H9 (cell line): ENCODE results near the gene EIF5A2. TPM values are rescaled to one million over a fixed set of nuclear protein-coding genes. Genes with fewer than 3 reads are reported as not detected.

Experiments used
- DNase-seq: peaks from one replicate; pipeline ENCODE4 v3.0.0-alpha.2; 2017
- H2AFZ ChIP-seq: one replicate; pipeline ENCODE4 v1.6.1; 2013; ENCODE audit warnings: mild to moderate bottlenecking, low read length, control low read depth, moderate library complexity
- H2AK5ac ChIP-seq: 2 replicates; pipeline ENCODE4 v1.6.1; 2013; ENCODE audit warnings: low read length, control low read depth, mixed read lengths; ENCODE audit not compliant: insufficient read length
- H2BK120ac ChIP-seq: one replicate; pipeline ENCODE4 v1.6.1; 2013; ENCODE audit warnings: low read depth, mild to moderate bottlenecking, low read length, control low read depth, inconsistent platforms; ENCODE audit not compliant: poor library complexity, severe bottlenecking
- H2BK12ac ChIP-seq: 2 replicates; pipeline ENCODE4 v1.6.1; 2013; ENCODE audit warnings: low read length, control low read depth, mixed read lengths, low read depth; ENCODE audit not compliant: insufficient read length
- H2BK15ac ChIP-seq: 2 replicates; pipeline ENCODE4 v1.6.1; 2013; ENCODE audit warnings: low read depth, low read length, control low read depth
- H2BK20ac ChIP-seq: one replicate; pipeline ENCODE4 v1.6.1; 2013; ENCODE audit warnings: low read depth, mild to moderate bottlenecking, low read length, control low read depth, inconsistent platforms; ENCODE audit not compliant: poor library complexity, severe bottlenecking
- H2BK5ac ChIP-seq: 2 replicates; pipeline ENCODE4 v1.6.1; 2013; ENCODE audit warnings: low read length, control low read depth, mixed read lengths; ENCODE audit not compliant: insufficient read length
- H3K14ac ChIP-seq: 2 replicates; pipeline ENCODE4 v1.6.1; 2013; ENCODE audit warnings: low read length, control low read depth; ENCODE audit not compliant: insufficient read depth
- H3K18ac ChIP-seq: 2 replicates; pipeline ENCODE4 v1.6.1; 2013; ENCODE audit warnings: low read depth, mild to moderate bottlenecking, mixed read lengths, low read length, control low read depth; ENCODE audit not compliant: insufficient read length
- H3K23ac ChIP-seq: 2 replicates; pipeline ENCODE4 v1.6.1; 2013; ENCODE audit warnings: low read length, control low read depth, mixed read lengths, low read depth; ENCODE audit not compliant: insufficient read length
- H3K23me2 ChIP-seq: 2 replicates; pipeline ENCODE4 v1.6.1; 2013; ENCODE audit warnings: low read depth, mild to moderate bottlenecking, mixed read lengths, low read length, control low read depth; ENCODE audit not compliant: insufficient read length, poor library complexity, severe bottlenecking
- H3K27ac ChIP-seq: 2 replicates; pipeline ENCODE4 v1.5.1; 2013; ENCODE audit warnings: low read length, control low read depth, mixed read lengths, low read depth; ENCODE audit not compliant: insufficient read length
- H3K27me3 ChIP-seq: 2 replicates; pipeline ENCODE4 v1.6.1; 2013; ENCODE audit warnings: low read length, control low read depth, inconsistent platforms; ENCODE audit not compliant: insufficient read depth
- H3K4ac ChIP-seq: 2 replicates; pipeline ENCODE4 v1.6.1; 2013; ENCODE audit warnings: low read depth, mild to moderate bottlenecking, control low read depth, inconsistent platforms, low read length, moderate library complexity
- H3K4me1 ChIP-seq: 2 replicates; pipeline ENCODE4 v1.6.1; 2013; ENCODE audit warnings: low read length, control low read depth, inconsistent platforms; ENCODE audit not compliant: insufficient read depth
- H3K4me2 ChIP-seq: 2 replicates; pipeline ENCODE4 v1.6.1; 2013; ENCODE audit warnings: low read length, control low read depth, mixed read lengths; ENCODE audit not compliant: insufficient read length, insufficient read depth
- H3K56ac ChIP-seq: 2 replicates; pipeline ENCODE4 v1.6.1; 2013; ENCODE audit warnings: low read depth, mild to moderate bottlenecking, mixed read lengths, low read length, control low read depth; ENCODE audit not compliant: insufficient read length
- H3K79me1 ChIP-seq: 2 replicates; pipeline ENCODE4 v1.6.1; 2013; ENCODE audit warnings: low read depth, mild to moderate bottlenecking, moderate library complexity, low read length, control low read depth, inconsistent platforms; ENCODE audit not compliant: insufficient read depth, poor library complexity, severe bottlenecking
- H3K79me2 ChIP-seq: 2 replicates; pipeline ENCODE4 v1.6.1; 2013; ENCODE audit warnings: low read length, control low read depth, inconsistent platforms; ENCODE audit not compliant: insufficient read depth
- H3K9ac ChIP-seq: 2 replicates; pipeline ENCODE4 v1.6.1; 2013; ENCODE audit warnings: low read length, control low read depth, mixed read lengths; ENCODE audit not compliant: insufficient read length; ENCODE audit errors: extremely low read depth
- H3K9me3 ChIP-seq: one replicate; pipeline ENCODE4 v1.6.1; 2013; ENCODE audit warnings: low read depth, low read length, inconsistent platforms; ENCODE audit not compliant: control insufficient read depth
- H3T11ph ChIP-seq: one replicate; pipeline ENCODE4 v1.6.1; 2013; ENCODE audit warnings: mild to moderate bottlenecking, low read length, control low read depth, inconsistent platforms
- H4K20me1 ChIP-seq: one replicate; pipeline ENCODE4 v1.6.1; 2013; ENCODE audit not compliant: control insufficient read depth, insufficient read length, insufficient read depth
- H4K5ac ChIP-seq: 2 replicates; pipeline ENCODE4 v1.6.1; 2013; ENCODE audit warnings: low read depth, mild to moderate bottlenecking, mixed read lengths, low read length, control low read depth; ENCODE audit not compliant: insufficient read length
- H4K8ac ChIP-seq: replicated peaks from 2 replicates; pipeline ENCODE4 v1.6.1; 2013; ENCODE audit warnings: low read length, control low read depth, mixed read lengths, low read depth; ENCODE audit not compliant: insufficient read length
- H4K91ac ChIP-seq: 2 replicates; pipeline ENCODE4 v1.6.1; 2013; ENCODE audit warnings: low read depth, mild to moderate bottlenecking, moderate library complexity, mixed read lengths, low read length, control low read depth; ENCODE audit not compliant: insufficient read length
- H3K27ac Mint-ChIP-seq, 3 experiments: 2 replicates in 2 of 3; 3 replicates in 1 of 3; pipeline ENCODE4 v1.8.0; 2020 to 2021; ENCODE audit warnings: mixed read lengths in 3 of 3, mild to moderate bottlenecking in 1 of 3, moderate library complexity in 1 of 3
- H3K27me3 Mint-ChIP-seq: 2 replicates; pipeline ENCODE4 v1.8.0; 2021; ENCODE audit warnings: low read depth, mild to moderate bottlenecking, moderate library complexity, mixed read lengths
- H3K36me3 Mint-ChIP-seq, 3 experiments: 2 replicates in 2 of 3; 3 replicates in 1 of 3; pipeline ENCODE4 v1.8.0; 2020 to 2021; ENCODE audit warnings: low read depth in 3 of 3, mixed read lengths in 3 of 3; ENCODE audit not compliant: insufficient read depth in 1 of 3
- H3K4me1 Mint-ChIP-seq, 2 experiments: 2 replicates each; pipeline ENCODE4 v1.8.0; 2020; ENCODE audit warnings: mixed read lengths in 2 of 2
- H3K4me3 Mint-ChIP-seq, 2 experiments: 2 replicates in 1 of 2; 3 replicates in 1 of 2; pipeline ENCODE4 v1.8.0; 2020 to 2021; ENCODE audit warnings: mild to moderate bottlenecking in 2 of 2, mixed read lengths in 2 of 2, moderate library complexity in 1 of 2
- H3K9me3 Mint-ChIP-seq, 2 experiments: 2 replicates in 1 of 2; 3 replicates in 1 of 2; pipeline ENCODE4 v1.8.0; 2020; ENCODE audit warnings: mild to moderate bottlenecking in 2 of 2, mixed read lengths in 2 of 2, moderate library complexity in 1 of 2
- WGBS: extraction: QIAGEN DNeasy Blood & Tissue Kit; methylation state at CpG from one replicate; pipeline ENCODE4 v1.1.7; 2013; ENCODE audit warnings: missing lambda C conversion rate, low lambda C conversion rate, mixed read lengths; ENCODE audit not compliant: insufficient read length; ENCODE audit errors: extremely low coverage; 5-methylcytosine and 5-hydroxymethylcytosine counted together
- total RNA-seq: library from RNA; stranded (reverse); gene quantifications from 2 replicates; pipeline ENCODE4 v1.2.1, GENCODE V29; 2021
- TF ChIP-seq, protein P1 (sequence below): fragments of 200-600 bp; sonication (generic); conservative IDR thresholded peaks from 3 replicates; pipeline ENCODE4 v1.8.0; 2021; ENCODE audit warnings: antibody characterized with exemption, mild to moderate bottlenecking

EIF5A2 gene
- total RNA-seq, 1 experiment from 2014 or later = 7.7 TPM

DNA sequence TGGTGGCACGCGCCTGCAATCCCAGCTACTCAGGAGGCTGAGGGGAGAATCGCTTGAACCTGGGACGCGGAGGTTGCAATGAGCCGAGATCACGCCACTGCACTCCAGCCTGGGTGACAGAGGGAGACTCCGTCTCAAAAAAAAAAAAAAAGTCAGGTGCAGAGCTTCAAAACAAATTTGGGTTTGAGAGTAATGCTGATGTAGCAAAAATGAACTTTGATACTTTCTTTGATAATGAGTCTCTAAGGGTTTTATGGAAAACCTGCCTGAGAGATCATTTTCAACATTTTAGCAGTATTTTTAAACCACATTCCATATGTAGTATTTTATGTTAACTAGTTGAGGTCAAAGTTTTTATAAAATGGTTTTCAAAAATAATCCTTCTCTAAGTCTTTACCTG, 14.5 kb downstream of the EIF5A2 start:
- H4K91ac ChIP-seq = no peak overlapping the region
- no peaks in the 10 kb centered on the region for H3K23me2 ChIP-seq
- no peak overlapping the region for H3K27ac Mint-ChIP-seq
- no peaks in the 10 kb centered on the region for H4K20me1 ChIP-seq
- no peak overlapping the region for H2BK120ac ChIP-seq
- H3K79me1 ChIP-seq = no peaks in the 10 kb centered on the region
- no peak overlapping the region for H3K27ac ChIP-seq
- H3K9me3 ChIP-seq = no peaks in the 10 kb centered on the region
- H3T11ph ChIP-seq = no peak overlapping the region
- no peak overlapping the region for H2BK5ac ChIP-seq
- H2BK15ac ChIP-seq = no peak overlapping the region
- H4K5ac ChIP-seq = no peak overlapping the region
- no peaks in the 10 kb centered on the region for H3K79me2 ChIP-seq
- no peak overlapping the region for H4K8ac ChIP-seq
- no peaks in the 10 kb centered on the region for H3K4me1 ChIP-seq
- H2BK12ac ChIP-seq = no peak overlapping the region
- TF ChIP-seq, protein P1, sequence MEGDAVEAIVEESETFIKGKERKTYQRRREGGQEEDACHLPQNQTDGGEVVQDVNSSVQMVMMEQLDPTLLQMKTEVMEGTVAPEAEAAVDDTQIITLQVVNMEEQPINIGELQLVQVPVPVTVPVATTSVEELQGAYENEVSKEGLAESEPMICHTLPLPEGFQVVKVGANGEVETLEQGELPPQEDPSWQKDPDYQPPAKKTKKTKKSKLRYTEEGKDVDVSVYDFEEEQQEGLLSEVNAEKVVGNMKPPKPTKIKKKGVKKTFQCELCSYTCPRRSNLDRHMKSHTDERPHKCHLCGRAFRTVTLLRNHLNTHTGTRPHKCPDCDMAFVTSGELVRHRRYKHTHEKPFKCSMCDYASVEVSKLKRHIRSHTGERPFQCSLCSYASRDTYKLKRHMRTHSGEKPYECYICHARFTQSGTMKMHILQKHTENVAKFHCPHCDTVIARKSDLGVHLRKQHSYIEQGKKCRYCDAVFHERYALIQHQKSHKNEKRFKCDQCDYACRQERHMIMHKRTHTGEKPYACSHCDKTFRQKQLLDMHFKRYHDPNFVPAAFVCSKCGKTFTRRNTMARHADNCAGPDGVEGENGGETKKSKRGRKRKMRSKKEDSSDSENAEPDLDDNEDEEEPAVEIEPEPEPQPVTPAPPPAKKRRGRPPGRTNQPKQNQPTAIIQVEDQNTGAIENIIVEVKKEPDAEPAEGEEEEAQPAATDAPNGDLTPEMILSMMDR = no peak
- H3K4me1 Mint-ChIP-seq = no peaks in the 10 kb centered on the region
- H3K4me3 Mint-ChIP-seq = no peak overlapping the region
- no peak overlapping the region for H2AK5ac ChIP-seq
- peaks cover 21 to 24% (median 24%) of the 10 kb centered on the region in 3 experiments for H3K36me3 Mint-ChIP-seq
- H3K14ac ChIP-seq = no peak overlapping the region
- no peaks in the 10 kb centered on the region for H3K27me3 ChIP-seq
- peaks cover 17 to 21% of the 10 kb centered on the region in 2 experiments for H3K9me3 Mint-ChIP-seq
- H3K18ac ChIP-seq = no peak overlapping the region
- no CpG with 5 or more reads among the region's 8 CpGs for WGBS
- H3K4me2 ChIP-seq = no peak overlapping the region
- DNase-seq = no peak
- H3K9ac ChIP-seq = no peak overlapping the region
- H3K4ac ChIP-seq = no peak overlapping the region
- no peak overlapping the region for H2AFZ ChIP-seq
- H3K56ac ChIP-seq = no peak overlapping the region
- no peak overlapping the region for H2BK20ac ChIP-seq
- no peak overlapping the region for H3K23ac ChIP-seq
- no peaks in the 10 kb centered on the region; the same call in 1 of the 2 replicates for H3K27me3 Mint-ChIP-seq
